IgD-negative memory B cell (primary cell): ENCODE results near the gene RACK1. TPM values are rescaled to one million over a fixed set of nuclear protein-coding genes. Genes with fewer than 3 reads are reported as not detected.
A peak's percentile ranks its signal among the peaks of the same experiment; 100 is the strongest.

ENCODE experiments used
- H3K27ac Mint-ChIP-seq, 3 donors: one replicate each; pipeline ENCODE4 v1.8.0; 2020 to 2022; ENCODE audit warnings: mild to moderate bottlenecking in 3 of 3, mixed read lengths in 3 of 3, moderate library complexity in 1 of 3
- H3K27me3 Mint-ChIP-seq: one replicate; pipeline ENCODE4 v1.8.0; 2021; ENCODE audit warnings: mixed read lengths
- H3K36me3 Mint-ChIP-seq: one replicate; pipeline ENCODE4 v1.8.0; 2020; ENCODE audit warnings: mild to moderate bottlenecking, mixed read lengths
- H3K4me1 Mint-ChIP-seq, 3 donors: one replicate each; pipeline ENCODE4 v1.8.0; 2020 to 2022; ENCODE audit warnings: mixed read lengths in 3 of 3, mild to moderate bottlenecking in 1 of 3
- H3K4me3 Mint-ChIP-seq, 4 donors: one replicate each; pipeline ENCODE4 v1.8.0; 2020 to 2022; ENCODE audit warnings: mild to moderate bottlenecking in 4 of 4, mixed read lengths in 4 of 4, moderate library complexity in 3 of 4
- H3K9me3 Mint-ChIP-seq, 3 donors: one replicate each; pipeline ENCODE4 v1.8.0; 2020 to 2021; ENCODE audit warnings: mixed read lengths in 3 of 3, mild to moderate bottlenecking in 1 of 3
- polyA plus RNA-seq: library from polyadenylated mRNA; unstranded; fragments of 300-500 nt; fragmentation: Illumina TruSeq; gene quantifications from one replicate; pipeline ENCODE4 v1.2.3, GENCODE V29; 2021

Gene RACK1
- polyA plus RNA-seq, 1 donor from 2014 or later, result 2,243 TPM

DNA sequence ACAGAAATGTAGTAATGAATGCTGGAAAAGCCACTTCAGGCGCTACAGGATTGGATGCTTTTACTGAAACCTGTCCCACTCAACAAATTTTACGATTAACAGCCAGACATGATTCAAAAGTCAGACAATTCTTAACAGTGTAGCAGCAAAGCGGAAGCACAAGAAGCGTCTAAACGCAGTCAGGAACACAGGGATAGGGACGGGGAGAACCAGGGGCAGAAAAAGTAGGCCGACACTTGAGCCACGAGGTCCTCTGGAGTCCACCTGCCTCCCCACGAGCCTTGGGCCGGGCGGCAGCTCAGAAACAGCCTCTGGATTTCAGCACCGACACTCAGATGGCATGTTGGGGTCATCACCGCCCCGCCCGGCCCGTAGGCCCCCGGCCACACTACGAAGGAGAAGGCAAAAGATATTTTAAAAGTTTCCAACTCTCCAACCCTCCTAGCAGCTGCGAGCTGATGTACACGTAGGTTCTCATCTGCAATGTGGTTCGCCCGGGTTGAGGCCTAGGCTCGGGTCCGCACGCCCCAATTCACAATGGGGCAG, 615 bp downstream of the RACK1 start:
- H3K36me3 Mint-ChIP-seq, result peaks cover 3% of the 10 kb centered on the region
- peaks cover 26 to 44% (median 30%) of the 10 kb centered on the region in 3 donors for H3K4me1 Mint-ChIP-seq
- H3K4me3 Mint-ChIP-seq, result peak overlapping the region; percentile 92 to 99 (median 98)
- H3K27me3 Mint-ChIP-seq, result no peaks in the 10 kb centered on the region
- H3K27ac Mint-ChIP-seq, result peak overlapping the region; percentile 90 to 97 (median 91)
- no peaks in the 10 kb centered on the region for H3K9me3 Mint-ChIP-seq

DNA sequence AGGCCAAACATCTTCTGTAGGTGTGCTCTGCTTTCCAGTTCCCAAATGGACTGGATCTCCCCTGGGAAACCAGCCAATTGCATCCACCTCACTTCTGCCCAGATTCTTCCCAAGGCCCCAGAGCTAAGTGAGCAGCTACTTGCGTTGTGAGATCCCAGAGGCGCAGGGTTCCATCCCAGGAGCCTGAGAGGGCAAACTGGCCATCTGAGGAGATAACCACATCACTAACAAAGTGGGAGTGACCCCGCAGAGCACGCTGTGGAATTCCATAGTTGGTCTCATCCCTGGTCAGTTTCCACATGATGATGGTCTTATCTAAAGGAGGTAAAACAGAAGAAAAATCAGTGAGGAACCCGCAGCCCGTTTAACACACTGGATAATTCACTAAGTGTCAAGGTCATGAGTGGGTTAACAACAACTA, 1.7 kb downstream of the RACK1 start:
- H3K9me3 Mint-ChIP-seq, result no peaks in the 10 kb centered on the region
- H3K27ac Mint-ChIP-seq, result peak overlapping the region; percentile 90 to 97 (median 91)
- H3K36me3 Mint-ChIP-seq, result peaks cover 3% of the 10 kb centered on the region
- H3K27me3 Mint-ChIP-seq, result no peaks in the 10 kb centered on the region
- H3K4me3 Mint-ChIP-seq, result peak overlapping the region; percentile 92 to 99 (median 98)
- peaks cover 25 to 42% (median 25%) of the 10 kb centered on the region in 3 donors for H3K4me1 Mint-ChIP-seq

GRCh38 chr5:181241393-181241975, 2.2 kb downstream of the RACK1 start:
- H3K4me1 Mint-ChIP-seq, result peaks cover 25 to 42% (median 25%) of the 10 kb centered on the region in 3 donors
- peaks cover 3% of the 10 kb centered on the region for H3K36me3 Mint-ChIP-seq
- H3K4me3 Mint-ChIP-seq, result peak overlapping the region; percentile 92 to 99 (median 98)

GRCh38 chr5:181239062-181239663, 4.5 kb downstream of the RACK1 start:
- Mint-ChIP-seq H3K27ac (peak overlapping the region; percentile 39 to 83 (median 47)), H3K4me1 (peaks cover 16 to 26% (median 17%) of the 10 kb centered on the region in 3 donors), H3K4me3 (peak overlapping the region in 1 of 4 donors; percentile 71), H3K27me3 (no peaks in the 10 kb centered on the region), H3K36me3 (peaks cover 3% of the 10 kb centered on the region), H3K9me3 (no peaks in the 10 kb centered on the region)

More at GRCh38 chr5:181241393-181241975, 2.2 kb downstream of the RACK1 start:
- H3K27ac Mint-ChIP-seq, result peak overlapping the region; percentile 88 to 97 (median 91)
- H3K9me3 Mint-ChIP-seq, result no peaks in the 10 kb centered on the region
- no peaks in the 10 kb centered on the region for H3K27me3 Mint-ChIP-seq

DNA sequence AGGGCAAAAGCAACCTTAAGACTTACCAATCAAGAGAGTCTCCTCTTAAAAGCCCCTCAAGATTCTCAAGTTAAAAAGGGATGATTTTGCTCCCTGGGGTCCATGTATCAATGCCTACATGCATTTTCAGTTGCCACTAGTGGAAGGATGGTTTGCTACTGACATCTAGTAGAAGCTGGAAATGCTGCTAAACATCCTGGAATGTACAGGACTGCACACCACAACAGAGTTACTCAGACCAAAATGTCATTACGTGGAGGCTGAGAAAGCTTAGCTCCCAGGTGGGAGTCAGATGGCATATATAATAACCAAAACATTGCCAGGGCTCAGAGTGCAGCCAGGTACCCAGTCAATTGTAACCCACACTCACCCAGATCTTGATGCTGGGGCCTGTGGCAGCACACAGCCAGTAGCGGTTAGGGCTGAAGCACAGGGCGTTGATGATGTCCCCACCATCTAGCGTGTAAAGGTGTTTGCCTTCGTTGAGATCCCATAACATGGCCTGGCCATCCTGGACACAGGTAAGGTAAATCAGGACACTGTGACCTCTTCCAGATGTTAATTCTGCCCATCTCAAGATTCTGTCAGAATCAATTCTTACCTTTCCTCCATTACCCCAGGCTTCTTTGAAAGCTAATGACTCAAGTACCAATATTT, 5.8 kb downstream of the RACK1 start:
- H3K36me3 Mint-ChIP-seq, result peaks cover 2% of the 10 kb centered on the region
- H3K9me3 Mint-ChIP-seq, result no peaks in the 10 kb centered on the region
- no peaks in the 10 kb centered on the region for H3K27me3 Mint-ChIP-seq
- peak overlapping the region in 1 of 3 donors; percentile 56 for H3K27ac Mint-ChIP-seq
- peak overlapping the region in 1 of 4 donors; percentile 10 for H3K4me3 Mint-ChIP-seq
- peaks cover 15 to 22% (median 16%) of the 10 kb centered on the region in 3 donors for H3K4me1 Mint-ChIP-seq

- no peaks in the 10 kb centered on the region for H3K27me3 Mint-ChIP-seq
- peaks cover 12 to 18% (median 14%) of the 10 kb centered on the region in 3 donors for H3K4me1 Mint-ChIP-seq
- H3K9me3 Mint-ChIP-seq, result no peaks in the 10 kb centered on the region
- H3K27ac Mint-ChIP-seq, result peak overlapping the region in 1 of 3 donors; percentile 56
- H3K4me3 Mint-ChIP-seq, result peak overlapping the region in 1 of 4 donors; percentile 24
- peaks cover 2% of the 10 kb centered on the region for H3K36me3 Mint-ChIP-seq
Measured at GRCh38 chr5:181236954-181237641, 6.6 kb downstream of the RACK1 start.

DNA sequence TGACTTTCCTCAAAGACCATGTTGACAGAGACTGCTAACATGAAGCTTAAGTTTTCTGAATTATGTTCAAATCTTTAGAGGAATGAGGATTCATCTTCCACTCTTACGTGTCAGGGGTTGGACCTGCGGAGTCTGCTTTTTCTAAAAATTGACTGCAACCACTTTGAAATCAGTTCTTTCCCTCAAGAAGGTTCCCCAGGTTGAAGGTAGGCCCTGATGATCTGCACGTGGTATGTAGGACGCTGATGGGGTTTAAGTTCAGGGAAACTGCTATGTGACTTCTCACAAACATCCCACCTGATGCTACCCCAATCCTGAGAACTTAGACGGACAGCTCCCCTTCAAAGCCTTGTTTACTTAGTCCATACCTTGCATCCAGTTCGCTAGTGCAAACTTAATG, 7.2 kb downstream of the RACK1 start:
- H3K9me3 Mint-ChIP-seq, result no peaks in the 10 kb centered on the region
- peak overlapping the region in 1 of 3 donors; percentile 56 for H3K27ac Mint-ChIP-seq
- peaks cover 6 to 18% (median 9%) of the 10 kb centered on the region in 3 donors for H3K4me1 Mint-ChIP-seq
- no peaks in the 10 kb centered on the region for H3K27me3 Mint-ChIP-seq
- peaks cover 3% of the 10 kb centered on the region for H3K36me3 Mint-ChIP-seq
- H3K4me3 Mint-ChIP-seq, result peak overlapping the region in 1 of 4 donors; percentile 32

- Mint-ChIP-seq H3K4me3 (peak overlapping the region in 1 of 4 donors; percentile 32), H3K9me3 (no peaks in the 10 kb centered on the region), H3K36me3 (peaks cover 3% of the 10 kb centered on the region), H3K27ac (peak overlapping the region in 1 of 3 donors; percentile 9), H3K4me1 (peaks cover 4 to 18% (median 6%) of the 10 kb centered on the region in 3 donors), H3K27me3 (no peaks in the 10 kb centered on the region)
Measured at GRCh38 chr5:181235689-181236366, 7.9 kb downstream of the RACK1 start.

DNA sequence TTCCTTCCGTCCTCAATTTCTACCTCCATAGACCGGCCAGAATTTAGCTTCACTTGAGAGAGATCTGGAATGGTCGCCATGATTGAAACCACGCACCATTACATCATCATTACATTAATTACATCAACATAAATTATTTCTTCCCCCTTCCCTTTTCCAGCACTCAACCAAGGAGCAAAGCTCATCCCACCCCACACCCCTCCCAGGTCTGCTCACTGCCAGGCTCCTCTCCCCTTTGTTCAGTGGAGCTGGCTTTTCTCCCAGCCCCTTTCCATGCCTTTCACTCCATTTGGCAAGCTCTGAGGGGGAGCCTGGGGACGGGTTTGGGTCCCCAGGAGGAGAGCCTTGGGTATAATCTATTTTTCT, 8.4 kb downstream of the RACK1 start:
- no peaks in the 10 kb centered on the region for H3K27me3 Mint-ChIP-seq
- peaks cover 3% of the 10 kb centered on the region for H3K36me3 Mint-ChIP-seq
- H3K27ac Mint-ChIP-seq, result peak overlapping the region in 1 of 3 donors; percentile 9
- peaks cover 4 to 18% (median 6%) of the 10 kb centered on the region in 3 donors for H3K4me1 Mint-ChIP-seq
- peak overlapping the region in 1 of 4 donors; percentile 32 for H3K4me3 Mint-ChIP-seq
- H3K9me3 Mint-ChIP-seq, result no peaks in the 10 kb centered on the region

- peak overlapping the region in 1 of 3 donors; percentile 76 for H3K27ac Mint-ChIP-seq
- peaks cover 6 to 20% (median 6%) of the 10 kb centered on the region in 3 donors for H3K4me1 Mint-ChIP-seq
- peaks cover 3% of the 10 kb centered on the region for H3K36me3 Mint-ChIP-seq
- H3K4me3 Mint-ChIP-seq, result no peak overlapping the region
- H3K9me3 Mint-ChIP-seq, result no peaks in the 10 kb centered on the region
- no peaks in the 10 kb centered on the region for H3K27me3 Mint-ChIP-seq
Measured at GRCh38 chr5:181234455-181235306, 9.0 kb downstream of the RACK1 start.

DNA sequence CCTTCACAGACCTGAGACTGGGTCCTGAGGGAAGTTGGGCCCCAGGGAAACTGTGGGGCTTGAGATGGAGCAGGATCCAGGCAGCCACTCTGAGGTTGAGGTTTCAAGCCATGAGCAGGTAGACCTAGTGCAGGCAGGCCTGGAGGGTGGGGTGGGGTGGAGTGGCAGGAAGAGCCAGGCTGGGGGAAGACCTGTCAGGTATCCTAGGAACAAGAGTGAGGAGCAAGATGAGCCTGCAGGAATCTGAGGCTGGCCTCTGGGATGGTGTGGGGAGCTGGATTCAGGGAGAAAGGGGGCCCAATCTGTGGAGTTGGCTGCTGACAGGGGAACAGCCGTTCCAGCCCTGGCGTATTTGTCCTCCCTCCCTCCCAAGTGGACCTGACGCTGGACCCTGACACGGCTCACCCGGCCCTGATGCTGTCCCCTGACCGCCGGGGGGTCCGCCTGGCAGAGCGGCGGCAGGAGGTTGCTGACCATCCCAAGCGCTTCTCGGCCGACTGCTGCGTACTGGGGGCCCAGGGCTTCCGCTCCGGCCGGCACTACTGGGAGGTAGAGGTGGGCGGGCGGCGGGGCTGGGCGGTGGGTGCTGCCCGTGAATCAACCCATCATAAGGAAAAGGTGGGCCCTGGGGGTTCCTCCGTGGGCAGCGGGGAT, 9.8 kb downstream of the RACK1 start:
- peak overlapping the region in 1 of 4 donors; percentile 12 for H3K4me3 Mint-ChIP-seq
- H3K36me3 Mint-ChIP-seq, result peaks cover 3% of the 10 kb centered on the region
- peaks cover 3 to 27% (median 13%) of the 10 kb centered on the region in 3 donors for H3K4me1 Mint-ChIP-seq
- H3K27me3 Mint-ChIP-seq, result no peaks in the 10 kb centered on the region
- H3K27ac Mint-ChIP-seq, result no peak overlapping the region
- H3K9me3 Mint-ChIP-seq, result no peaks in the 10 kb centered on the region

- peak overlapping the region in 1 of 4 donors; percentile 45 for H3K4me3 Mint-ChIP-seq
- H3K4me1 Mint-ChIP-seq, result peaks cover 3 to 27% (median 11%) of the 10 kb centered on the region in 3 donors
- no peaks in the 10 kb centered on the region for H3K27me3 Mint-ChIP-seq
- H3K9me3 Mint-ChIP-seq, result no peaks in the 10 kb centered on the region
- H3K36me3 Mint-ChIP-seq, result peaks cover 3% of the 10 kb centered on the region
- peak overlapping the region in 2 of 3 donors; percentile 72 to 73 for H3K27ac Mint-ChIP-seq
Measured at GRCh38 chr5:181233088-181233800, 10.5 kb downstream of the RACK1 start.
